Gastrocnemius medialis (tissue), 4 donors: Measurements from ENCODE around the gene PEX26. TPM values are rescaled to one million over a fixed set of nuclear protein-coding genes. Genes with fewer than 3 reads are reported as not detected.
A peak's percentile ranks its signal among the peaks of the same experiment; 100 is the strongest.

Experiments
- ATAC-seq, 2 donors: fragments of 150-250 bp; one replicate each; pipeline ENCODE4 v1.9.1; 2016
- DNase-seq, 2 donors: peaks; one replicate each; pipeline ENCODE4 v3.0.0-alpha.2; 2019
- H3K27ac ChIP-seq, 4 donors: fragments of 200-600 bp; sonication (generic); 1 replicate in 1 of 4; 2 replicates in 3 of 4; pipeline ENCODE4 v1.5.1; 2016 to 2018; ENCODE audit warnings: mild to moderate bottlenecking in 2 of 4, moderate library complexity in 1 of 4
- H3K27me3 ChIP-seq, 3 donors: fragments of 200-600 bp; sonication (generic) in 2 of 3; 1 replicate in 1 of 3; 2 replicates in 2 of 3; pipeline versions ENCODE4 v1.5.1 to v1.6.0; 2016 to 2019; ENCODE audit warnings: mild to moderate bottlenecking in 1 of 3, moderate library complexity in 1 of 3
- H3K36me3 ChIP-seq, 2 donors: fragments of 200-600 bp; sonication (generic) in 1 of 2; one replicate each; pipeline ENCODE4 v1.5.1; 2017 to 2018
- H3K4me1 ChIP-seq, 2 donors: fragments of 200-600 bp; sonication (generic) in 1 of 2; one replicate each; pipeline ENCODE4 v1.5.1; 2016 to 2017; ENCODE audit warnings: mild to moderate bottlenecking in 2 of 2
- H3K4me3 ChIP-seq, 4 donors: fragments of 200-600 bp; sonication (generic) in 3 of 4; 1 replicate in 1 of 4; 2 replicates in 3 of 4; pipeline ENCODE4 v1.5.1; 2016 to 2019; ENCODE audit warnings: mild to moderate bottlenecking in 2 of 4
- H3K9me3 ChIP-seq, 3 donors: fragments of 200-600 bp; sonication (generic) in 2 of 3; 1 replicate in 1 of 3; 2 replicates in 2 of 3; pipeline ENCODE4 v1.5.1; 2016 to 2019
- POLR2A ChIP-seq, 2 donors: fragments of 450-650 bp; IDR thresholded peaks; one replicate each; pipeline ENCODE4 v1.6.1; 2017; ENCODE audit warnings: antibody characterized with exemption in 2 of 2, mild to moderate bottlenecking in 2 of 2, moderate library complexity in 2 of 2
- in situ Hi-C, 4 donors: fragments of 200-750 bp; cut with MboI; loops; one replicate each; pipeline versions ENCODE4 v1.15.0 to v1.8.0; 2017; ENCODE audit warnings: low sequenced_read_pairs in 4 of 4
- intact Hi-C: fragments of 100-400 bp; cut with DNase I; formaldehyde crosslinking; loops from one replicate; pipeline ENCODE4 v1.15.1; 2023; ENCODE audit warnings: low total_unique reads
- total RNA-seq, 4 donors: library from RNA; depleted of rRNA; stranded (reverse); fragments of >200 nt; gene quantifications; one replicate each; pipeline versions ENCODE4 v1.1.0 to v1.2.3, GENCODE V29; 2016
- TF ChIP-seq, protein P1 (sequence below), 5 experiments: fragments of 450-650 bp in 3 of 5; fragments of 200-600 bp in 2 of 5; sonication (generic) in 2 of 5; IDR thresholded peaks in 4 of 5; conservative IDR thresholded peaks in 1 of 5; 1 replicate in 4 of 5; 2 replicates in 1 of 5; pipeline ENCODE4 v1.5.1; 2016 to 2019; ENCODE audit warnings: antibody characterized with exemption in 5 of 5, mild to moderate bottlenecking in 3 of 5, moderate library complexity in 3 of 5

The PEX26 gene
- total RNA-seq, 4 donors from 2014 or later: 16.4 to 24.7 (median 16.8) TPM

- DNase-seq (no peak), ATAC-seq (no peak)
- TF ChIP-seq, protein P1, sequence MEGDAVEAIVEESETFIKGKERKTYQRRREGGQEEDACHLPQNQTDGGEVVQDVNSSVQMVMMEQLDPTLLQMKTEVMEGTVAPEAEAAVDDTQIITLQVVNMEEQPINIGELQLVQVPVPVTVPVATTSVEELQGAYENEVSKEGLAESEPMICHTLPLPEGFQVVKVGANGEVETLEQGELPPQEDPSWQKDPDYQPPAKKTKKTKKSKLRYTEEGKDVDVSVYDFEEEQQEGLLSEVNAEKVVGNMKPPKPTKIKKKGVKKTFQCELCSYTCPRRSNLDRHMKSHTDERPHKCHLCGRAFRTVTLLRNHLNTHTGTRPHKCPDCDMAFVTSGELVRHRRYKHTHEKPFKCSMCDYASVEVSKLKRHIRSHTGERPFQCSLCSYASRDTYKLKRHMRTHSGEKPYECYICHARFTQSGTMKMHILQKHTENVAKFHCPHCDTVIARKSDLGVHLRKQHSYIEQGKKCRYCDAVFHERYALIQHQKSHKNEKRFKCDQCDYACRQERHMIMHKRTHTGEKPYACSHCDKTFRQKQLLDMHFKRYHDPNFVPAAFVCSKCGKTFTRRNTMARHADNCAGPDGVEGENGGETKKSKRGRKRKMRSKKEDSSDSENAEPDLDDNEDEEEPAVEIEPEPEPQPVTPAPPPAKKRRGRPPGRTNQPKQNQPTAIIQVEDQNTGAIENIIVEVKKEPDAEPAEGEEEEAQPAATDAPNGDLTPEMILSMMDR (IDR thresholded peaks at IDR 0.05 in 4 of 5, conservative IDR thresholded peaks at IDR 0.05 in 1 of 5): no peak
- TF ChIP-seq POLR2A (IDR thresholded peaks at IDR 0.05): no peak
- Histone ChIP-seq H3K36me3 (no peaks in the 10 kb centered on the region), H3K9me3 (no peaks in the 10 kb centered on the region), H3K4me3 (no peak overlapping the region), H3K27me3 (no peaks in the 10 kb centered on the region), H3K4me1 (peaks cover 20 to 48% of the 10 kb centered on the region in 2 donors), H3K27ac (peak overlapping the region in 2 of 4 donors; percentile 89 to 95)
- intact Hi-C loops: no loop called here
- in situ Hi-C loops: no loop called here
Measured at GRCh38 chr22:18093661-18094060, 15.9 kb downstream of the PEX26 start.

- peak overlapping the region; percentile 59 to 95 (median 82) for H3K27ac ChIP-seq
- H3K36me3 ChIP-seq: no peaks in the 10 kb centered on the region
- peaks cover 12 to 42% of the 10 kb centered on the region in 2 donors for H3K4me1 ChIP-seq
- intact Hi-C loops: no loop called here
- ATAC-seq (peak; percentile 90 to 95), DNase-seq (peak; percentile 84 to 91)
- TF ChIP-seq, protein P1 (IDR thresholded peaks at IDR 0.05 in 4 of 5, conservative IDR thresholded peaks at IDR 0.05 in 1 of 5): no peak
- TF ChIP-seq POLR2A (IDR thresholded peaks at IDR 0.05): peak; percentile 18 to 55
- no peaks in the 10 kb centered on the region for H3K9me3 ChIP-seq
- H3K27me3 ChIP-seq: no peaks in the 10 kb centered on the region
- H3K4me3 ChIP-seq: no peak overlapping the region
- in situ Hi-C loops: no loop called here
Measured at GRCh38 chr22:18095101-18095805, 17.5 kb downstream of the PEX26 start.

DNA sequence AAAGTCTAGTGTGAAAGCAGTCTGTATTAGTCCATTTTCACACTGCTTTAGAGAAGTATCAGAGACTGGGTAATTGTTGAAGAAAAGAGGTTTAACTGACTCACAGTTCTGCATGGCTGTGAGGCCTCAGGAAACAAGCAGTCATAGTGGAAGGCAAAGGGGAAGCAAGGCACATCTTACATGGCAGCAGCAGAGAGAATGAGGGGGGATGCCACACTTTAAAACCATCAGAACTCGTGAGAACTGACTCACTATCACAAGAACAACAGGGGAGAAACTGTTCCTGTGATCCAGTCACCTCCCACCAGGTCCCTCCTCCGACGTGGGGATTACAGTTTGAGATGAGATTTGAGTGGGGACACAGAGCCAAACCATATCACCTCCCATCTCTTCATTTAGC lies 19.0 kb downstream of the PEX26 start:
- intact Hi-C loops: no loop called here
- no peaks in the 10 kb centered on the region for H3K9me3 ChIP-seq
- DNase-seq (no peak), ATAC-seq (no peak)
- H3K4me3 ChIP-seq: no peak overlapping the region
- peaks cover 9 to 48% of the 10 kb centered on the region in 2 donors for H3K4me1 ChIP-seq
- no peaks in the 10 kb centered on the region for H3K36me3 ChIP-seq
- no peaks in the 10 kb centered on the region for H3K27me3 ChIP-seq
- in situ Hi-C loops: no loop called here
- H3K27ac ChIP-seq: peak overlapping the region in 1 of 4 donors; percentile 95
- TF ChIP-seq, protein P1 (IDR thresholded peaks at IDR 0.05 in 4 of 5, conservative IDR thresholded peaks at IDR 0.05 in 1 of 5): no peak
- TF ChIP-seq POLR2A (IDR thresholded peaks at IDR 0.05): no peak

GRCh38 chr22:18100781-18101180 lies 23.0 kb downstream of the PEX26 start:
- Histone ChIP-seq H3K4me1 (peaks cover 0 to 29% of the 10 kb centered on the region in 2 donors), H3K27ac (peak overlapping the region in 1 of 4 donors; percentile 37), H3K9me3 (no peaks in the 10 kb centered on the region), H3K27me3 (no peaks in the 10 kb centered on the region), H3K4me3 (no peak overlapping the region), H3K36me3 (no peaks in the 10 kb centered on the region)
- ATAC-seq (no peak), DNase-seq (no peak)
- in situ Hi-C loops: no loop called here
- intact Hi-C loops: no loop called here
- TF ChIP-seq, protein P1 (IDR thresholded peaks at IDR 0.05 in 4 of 5, conservative IDR thresholded peaks at IDR 0.05 in 1 of 5): no peak
- no peak for TF ChIP-seq POLR2A (IDR thresholded peaks at IDR 0.05)
